CD14-positive monocyte (primary cell): Measurements from ENCODE around the gene SLC25A25. TPM values are rescaled to one million over a fixed set of nuclear protein-coding genes. Genes with fewer than 3 reads are reported as not detected.
A peak's percentile ranks its signal among the peaks of the same experiment; 100 is the strongest.

Experiments
- DNase-seq, 3 donors: peaks; one replicate each; pipeline ENCODE4 v3.0.0-alpha.2; 2011 to 2022
- H2AFZ ChIP-seq: 2 replicates; pipeline ENCODE4 v1.6.0; 2012; ENCODE audit warnings: mild to moderate bottlenecking, low read depth, low read length, inconsistent platforms; ENCODE audit not compliant: insufficient read depth, poor library complexity, severe bottlenecking
- H3K27ac ChIP-seq, 2 donors: 1 replicate in 1 of 2; 2 replicates in 1 of 2; pipeline ENCODE4 v1.5.1; 2012 to 2013; ENCODE audit warnings: low read length in 2 of 2, control low read depth in 1 of 2, inconsistent platforms in 1 of 2, low read depth in 1 of 2, mild to moderate bottlenecking in 1 of 2
- H3K27me3 ChIP-seq, 2 donors: one replicate each; pipeline versions ENCODE4 v1.6.0 to v1.6.1; 2011 to 2013; ENCODE audit warnings: low read length in 2 of 2; ENCODE audit not compliant: control insufficient read depth in 2 of 2, insufficient read depth in 2 of 2
- H3K36me3 ChIP-seq, 2 donors: replicated peaks in 1 of 2; 1 replicate in 1 of 2; 2 replicates in 1 of 2; pipeline versions ENCODE4 v1.5.1 to v1.6.1; 2012 to 2013; ENCODE audit warnings: low read length in 2 of 2, control low read depth in 1 of 2, inconsistent platforms in 1 of 2, mild to moderate bottlenecking in 1 of 2; ENCODE audit not compliant: insufficient read depth in 2 of 2, control insufficient read depth in 1 of 2
- H3K4me1 ChIP-seq, 2 donors: 1 replicate in 1 of 2; 2 replicates in 1 of 2; pipeline versions ENCODE4 v1.5.1 to v1.6.1; 2012 to 2013; ENCODE audit warnings: low read length in 2 of 2, control low read depth in 1 of 2, inconsistent platforms in 1 of 2, mild to moderate bottlenecking in 1 of 2, moderate library complexity in 1 of 2; ENCODE audit not compliant: insufficient read depth in 2 of 2, control insufficient read depth in 1 of 2
- H3K4me2 ChIP-seq: replicated peaks from 2 replicates; pipeline ENCODE3; 2012; ENCODE audit warnings: low read length, moderate library complexity, mild to moderate bottlenecking; ENCODE audit not compliant: poor library complexity, severe bottlenecking; ENCODE audit errors: extremely low read depth
- H3K4me3 ChIP-seq, 3 experiments: fragments of 200-600 bp in 1 of 3; sonication (generic) in 1 of 3; replicated peaks in 1 of 3; 1 replicate in 2 of 3; 2 replicates in 1 of 3; pipeline ENCODE4 v1.5.1; 2011 to 2013; ENCODE audit warnings: low read length in 3 of 3, mild to moderate bottlenecking in 3 of 3, control low read depth in 2 of 3, low read depth in 2 of 3, inconsistent platforms in 1 of 3, moderate library complexity in 1 of 3
- H3K79me2 ChIP-seq: 2 replicates; pipeline ENCODE4 v1.6.0; 2012; ENCODE audit warnings: mild to moderate bottlenecking, control low read depth, inconsistent platforms, low read length, moderate library complexity; ENCODE audit not compliant: insufficient read depth
- H3K9ac ChIP-seq: 2 replicates; pipeline ENCODE4 v1.6.0; 2017; ENCODE audit warnings: low read length, mild to moderate bottlenecking; ENCODE audit not compliant: insufficient read depth, poor library complexity, severe bottlenecking
- H3K9me3 ChIP-seq, 2 donors: replicated peaks in 1 of 2; 1 replicate in 1 of 2; 2 replicates in 1 of 2; pipeline versions ENCODE4 v1.5.1 to v1.6.1; 2012 to 2013; ENCODE audit warnings: low read length in 2 of 2, control low read depth in 1 of 2; ENCODE audit not compliant: control insufficient read depth in 1 of 2, insufficient read depth in 1 of 2
- H4K20me1 ChIP-seq: 2 replicates; pipeline ENCODE4 v1.6.0; 2012; ENCODE audit warnings: mild to moderate bottlenecking, low read length, control low read depth, moderate library complexity; ENCODE audit not compliant: insufficient read depth
- H3K27ac Mint-ChIP-seq, 7 donors: one replicate each; pipeline ENCODE4 v1.8.0; 2020; ENCODE audit warnings: mild to moderate bottlenecking in 7 of 7, mixed read lengths in 7 of 7, moderate library complexity in 6 of 7, inconsistent platforms in 2 of 7
- H3K27me3 Mint-ChIP-seq, 3 donors: one replicate each; pipeline ENCODE4 v1.8.0; 2021 to 2022; ENCODE audit warnings: low read depth in 3 of 3, mild to moderate bottlenecking in 3 of 3, mixed read lengths in 3 of 3, moderate library complexity in 3 of 3, inconsistent platforms in 1 of 3
- H3K36me3 Mint-ChIP-seq, 2 donors: one replicate each; pipeline ENCODE4 v1.8.0; 2020; ENCODE audit warnings: mixed read lengths in 2 of 2, inconsistent platforms in 1 of 2, mild to moderate bottlenecking in 1 of 2
- H3K4me1 Mint-ChIP-seq: one replicate; pipeline ENCODE4 v1.8.0; 2020; ENCODE audit warnings: mild to moderate bottlenecking, mixed read lengths
- H3K4me3 Mint-ChIP-seq, 2 donors: one replicate each; pipeline ENCODE4 v1.8.0; 2020; ENCODE audit warnings: mild to moderate bottlenecking in 2 of 2, mixed read lengths in 2 of 2, moderate library complexity in 1 of 2
- H3K9me3 Mint-ChIP-seq, 7 donors: one replicate each; pipeline ENCODE4 v1.8.0; 2020 to 2022; ENCODE audit warnings: mixed read lengths in 7 of 7, mild to moderate bottlenecking in 6 of 7, moderate library complexity in 6 of 7, inconsistent platforms in 2 of 7
- WGBS: methylation state at CpG from one replicate; pipeline ENCODE4 v1.1.5; 2013; ENCODE audit warnings: missing lambda C conversion rate; ENCODE audit not compliant: insufficient coverage; 5-methylcytosine and 5-hydroxymethylcytosine counted together
- intact Hi-C, 2 donors: fragments of 100-400 bp; cut with micrococcal nuclease; formaldehyde crosslinking; loops; one replicate each; pipeline versions ENCODE4 v1.15.0 to v1.15.1; 2023
- polyA plus RNA-seq, 3 donors: library from polyadenylated mRNA; depleted of rRNA in 1 of 3; unstranded in 2 of 3; stranded (reverse) in 1 of 3; fragments of 300-500 nt in 2 of 3; fragments of >200 nt in 1 of 3; fragmentation: Illumina TruSeq in 2 of 3; gene quantifications; 1 replicate in 2 of 3; 2 replicates in 1 of 3; pipeline ENCODE4 v1.2.3, GENCODE V29; 2012 to 2021
- TF ChIP-seq, protein P1 (sequence below): fragments of 200-600 bp; IDR thresholded peaks from one replicate; pipeline ENCODE4 v1.8.0; 2022; ENCODE audit warnings: antibody characterized with exemption, mild to moderate bottlenecking

The SLC25A25 gene
- polyA plus RNA-seq, 3 donors: 5.1 to 43.3 (median 6.3) TPM

GRCh38 chr9:128143525-128144238 lies 75.7 kb downstream of the SLC25A25 start:
- TF ChIP-seq, protein P1, sequence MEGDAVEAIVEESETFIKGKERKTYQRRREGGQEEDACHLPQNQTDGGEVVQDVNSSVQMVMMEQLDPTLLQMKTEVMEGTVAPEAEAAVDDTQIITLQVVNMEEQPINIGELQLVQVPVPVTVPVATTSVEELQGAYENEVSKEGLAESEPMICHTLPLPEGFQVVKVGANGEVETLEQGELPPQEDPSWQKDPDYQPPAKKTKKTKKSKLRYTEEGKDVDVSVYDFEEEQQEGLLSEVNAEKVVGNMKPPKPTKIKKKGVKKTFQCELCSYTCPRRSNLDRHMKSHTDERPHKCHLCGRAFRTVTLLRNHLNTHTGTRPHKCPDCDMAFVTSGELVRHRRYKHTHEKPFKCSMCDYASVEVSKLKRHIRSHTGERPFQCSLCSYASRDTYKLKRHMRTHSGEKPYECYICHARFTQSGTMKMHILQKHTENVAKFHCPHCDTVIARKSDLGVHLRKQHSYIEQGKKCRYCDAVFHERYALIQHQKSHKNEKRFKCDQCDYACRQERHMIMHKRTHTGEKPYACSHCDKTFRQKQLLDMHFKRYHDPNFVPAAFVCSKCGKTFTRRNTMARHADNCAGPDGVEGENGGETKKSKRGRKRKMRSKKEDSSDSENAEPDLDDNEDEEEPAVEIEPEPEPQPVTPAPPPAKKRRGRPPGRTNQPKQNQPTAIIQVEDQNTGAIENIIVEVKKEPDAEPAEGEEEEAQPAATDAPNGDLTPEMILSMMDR: no peak
- no peaks in the 10 kb centered on the region for H3K9me3 Mint-ChIP-seq
- intact Hi-C loops: no loop called here
- peaks cover 0 to 5% (median 2%) of the 10 kb centered on the region in 3 donors for H3K27me3 Mint-ChIP-seq
- no peaks in the 10 kb centered on the region for H3K79me2 ChIP-seq
- H3K9me3 ChIP-seq: no peaks in the 10 kb centered on the region
- H3K4me2 ChIP-seq: peak overlapping the region; percentile 15
- peaks cover 6 to 10% of the 10 kb centered on the region in 2 donors for H3K4me1 ChIP-seq
- H3K27me3 ChIP-seq: no peaks in the 10 kb centered on the region
- H3K4me3 Mint-ChIP-seq: no peak overlapping the region
- no peak overlapping the region for H3K27ac ChIP-seq
- no peak for DNase-seq
- H2AFZ ChIP-seq: no peak overlapping the region
- H3K36me3 Mint-ChIP-seq: no peaks in the 10 kb centered on the region
- 77% methylated on average over 8 of the region's 8 CpGs for WGBS
- H3K4me1 Mint-ChIP-seq: peaks cover 14% of the 10 kb centered on the region
- H3K4me3 ChIP-seq: no peak overlapping the region
- H3K27ac Mint-ChIP-seq: no peak overlapping the region
- H3K36me3 ChIP-seq: no peaks in the 10 kb centered on the region
- H4K20me1 ChIP-seq: no peaks in the 10 kb centered on the region
- H3K9ac ChIP-seq: no peak overlapping the region

- H3K27me3 ChIP-seq: no peaks in the 10 kb centered on the region
- 98% methylated on average over 17 of the region's 22 CpGs for WGBS
- H3K9me3 Mint-ChIP-seq: no peaks in the 10 kb centered on the region
- H3K4me1 ChIP-seq: peaks cover 6 to 10% of the 10 kb centered on the region in 2 donors
- TF ChIP-seq, protein P1: no peak
- no peaks in the 10 kb centered on the region for H4K20me1 ChIP-seq
- DNase-seq: no peak
- peaks cover 0 to 12% (median 2%) of the 10 kb centered on the region in 3 donors for H3K27me3 Mint-ChIP-seq
- H3K27ac ChIP-seq: no peak overlapping the region
- no peak overlapping the region for H3K9ac ChIP-seq
- peaks cover 14% of the 10 kb centered on the region for H3K4me1 Mint-ChIP-seq
- H3K9me3 ChIP-seq: no peaks in the 10 kb centered on the region
- no peak overlapping the region for H3K4me2 ChIP-seq
- intact Hi-C loops: no loop called here
- H3K36me3 Mint-ChIP-seq: no peaks in the 10 kb centered on the region
- no peak overlapping the region for H2AFZ ChIP-seq
- H3K36me3 ChIP-seq: no peaks in the 10 kb centered on the region
- no peak overlapping the region for H3K4me3 ChIP-seq
- no peak overlapping the region for H3K4me3 Mint-ChIP-seq
- H3K79me2 ChIP-seq: no peaks in the 10 kb centered on the region
- no peak overlapping the region for H3K27ac Mint-ChIP-seq
Observed at GRCh38 chr9:128144239-128145181, 76.5 kb downstream of the SLC25A25 start.
